ENCODE results near the gene ZNF688.
A peak's percentile ranks its signal among the peaks of the same experiment; 100 is the strongest.
"Not testable (repeated sequence)": the region's sequence is repeated elsewhere in the genome, so short reads cannot be mapped to it uniquely, and the experiment has no call there.

Gene ZNF688

DNA sequence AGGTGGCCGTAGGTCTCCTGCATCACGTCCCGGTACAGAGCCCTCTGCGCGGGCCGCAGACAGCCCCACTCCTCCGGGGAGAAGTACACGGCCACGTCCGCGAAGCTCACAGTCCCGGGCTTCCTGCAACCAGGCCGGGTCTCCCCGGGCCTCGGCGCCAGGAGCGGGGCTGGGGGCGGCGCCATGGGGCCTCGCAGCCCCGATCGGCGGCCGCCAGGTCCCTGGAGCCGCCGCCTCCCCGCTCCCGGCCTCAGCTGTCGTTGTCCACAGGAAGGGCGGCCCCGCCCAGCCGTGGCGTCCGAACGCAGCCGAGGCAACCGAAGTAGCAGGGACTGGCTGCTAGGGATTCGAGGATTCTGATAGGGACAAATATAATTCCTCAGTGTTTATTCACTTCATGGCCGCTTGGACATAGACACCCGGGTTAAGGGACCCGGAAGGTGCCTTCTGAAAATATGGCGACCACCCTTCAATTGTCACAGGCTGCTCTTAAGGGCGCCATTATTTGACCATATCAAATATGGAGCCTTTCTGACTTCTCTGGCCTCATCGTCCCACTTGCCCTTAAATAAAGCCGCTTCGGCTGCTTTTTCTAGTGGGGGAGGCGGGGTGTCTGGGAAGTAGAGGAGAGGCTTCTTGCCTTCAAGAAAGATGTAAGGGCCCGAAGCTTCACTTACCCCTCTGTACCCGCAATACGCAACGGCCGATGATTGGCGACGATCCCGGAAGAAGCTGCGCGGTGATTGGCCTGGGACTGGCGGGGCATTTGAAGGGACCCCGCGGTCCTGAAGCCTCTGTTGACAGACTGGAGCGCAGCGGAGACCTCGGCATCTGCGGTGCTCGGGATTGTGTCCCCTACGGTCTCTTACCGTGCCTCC, at the start of gene ZNF688:
Gene ZNF688 (minus strand): TSS at position 270 of the 878 bp plus-strand sequence. CDS start 85 bp downstream, at position 185.
- ATAC-seq, result peak; percentile 73 to 75

DNA sequence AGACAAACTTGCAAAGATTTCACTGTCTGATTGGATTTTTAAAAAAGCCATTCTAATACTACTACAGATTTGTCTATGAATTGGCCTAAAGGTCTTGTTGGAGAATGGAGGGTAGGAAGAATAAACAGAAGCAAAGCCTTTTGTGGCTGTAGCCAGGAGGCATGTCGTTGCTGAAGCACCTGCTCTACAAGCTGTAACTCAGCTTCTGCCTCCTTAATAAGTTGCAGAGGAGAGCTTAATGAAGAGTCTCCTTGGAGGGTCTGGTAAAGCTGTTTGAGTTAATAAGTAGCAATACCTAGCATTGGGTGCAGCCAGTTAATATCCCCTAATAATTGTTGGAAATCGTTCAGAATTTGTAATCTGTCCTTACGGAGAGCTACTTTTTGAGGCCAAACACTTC, 48.7 kb upstream of the ZNF688 start:
- no peak for ATAC-seq

DNA sequence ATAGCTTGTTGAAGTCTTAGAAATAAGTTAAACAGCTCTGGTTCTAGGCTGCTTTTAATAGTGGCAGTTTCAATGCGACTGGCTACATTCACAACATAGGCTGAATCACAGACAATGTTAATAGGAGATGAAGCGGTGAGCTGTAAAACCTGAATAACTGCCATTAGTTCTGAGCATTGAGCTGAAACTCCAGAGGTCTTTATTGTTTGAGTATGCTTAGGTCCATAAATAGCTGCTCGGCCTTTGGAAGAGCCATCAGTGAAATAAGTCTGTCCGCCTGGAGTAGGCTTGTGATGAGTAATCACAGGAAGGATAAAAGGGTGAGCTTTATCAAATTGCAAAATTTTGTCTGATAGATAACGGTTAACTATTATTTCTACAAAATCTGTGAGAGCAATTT, 48.1 kb upstream of the ZNF688 start:
- no peak for ATAC-seq

DNA sequence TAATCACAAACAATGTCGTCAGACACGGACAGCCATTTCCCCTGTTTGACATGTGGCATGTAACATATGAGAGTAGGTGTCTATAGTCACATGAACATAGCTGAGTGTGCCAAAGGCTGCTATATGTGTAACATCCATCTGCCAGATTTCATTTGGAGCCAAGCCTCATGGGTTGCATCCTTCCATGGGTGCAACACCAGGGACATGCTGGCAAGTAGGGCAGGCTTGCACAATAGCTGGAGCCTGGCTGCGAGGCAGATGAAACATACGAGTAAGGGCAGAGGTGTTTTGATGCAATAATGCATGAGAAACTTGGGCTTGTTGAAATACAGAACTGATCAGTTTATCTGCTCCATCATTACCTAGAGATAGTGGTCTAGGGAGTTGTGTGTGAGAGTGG, 47.7 kb upstream of the ZNF688 start:
- ATAC-seq, result no peak

DNA sequence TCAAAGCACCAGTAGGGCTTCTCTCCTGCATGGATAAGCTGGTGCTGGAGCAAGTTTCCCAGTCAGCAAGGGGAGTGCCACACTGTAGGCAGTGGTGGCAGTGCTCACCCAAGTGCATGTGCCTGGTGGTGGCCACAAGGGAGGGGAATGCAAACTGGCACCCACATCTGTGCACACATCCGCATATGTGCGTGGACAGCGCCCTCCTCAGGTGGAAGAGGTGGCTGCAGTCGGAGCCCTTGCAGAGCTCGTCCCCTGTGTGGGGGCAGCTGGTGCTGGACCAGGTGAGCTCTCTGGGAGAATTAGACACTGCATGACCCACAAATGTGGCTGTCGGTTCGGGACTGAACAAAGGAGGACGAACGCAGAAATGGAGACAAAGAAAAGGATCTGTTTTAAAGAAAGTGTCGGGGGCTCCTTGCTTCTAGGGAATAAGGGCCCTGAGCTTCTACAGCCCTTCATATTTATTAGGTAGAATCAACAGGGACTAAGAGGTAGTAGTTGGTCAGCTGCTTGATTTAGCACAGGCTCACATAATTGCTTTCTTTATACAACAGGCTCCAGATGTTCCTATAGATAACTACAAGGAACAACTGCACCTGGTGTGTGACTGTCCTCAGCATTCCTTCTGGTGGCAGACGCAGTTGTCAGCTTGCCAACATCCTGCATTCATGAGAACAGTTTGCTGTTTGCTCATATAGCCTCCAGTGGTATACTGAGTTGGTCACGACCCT, 44.0 kb upstream of the ZNF688 start:
- ATAC-seq, result peak; percentile 71 to 72

DNA sequence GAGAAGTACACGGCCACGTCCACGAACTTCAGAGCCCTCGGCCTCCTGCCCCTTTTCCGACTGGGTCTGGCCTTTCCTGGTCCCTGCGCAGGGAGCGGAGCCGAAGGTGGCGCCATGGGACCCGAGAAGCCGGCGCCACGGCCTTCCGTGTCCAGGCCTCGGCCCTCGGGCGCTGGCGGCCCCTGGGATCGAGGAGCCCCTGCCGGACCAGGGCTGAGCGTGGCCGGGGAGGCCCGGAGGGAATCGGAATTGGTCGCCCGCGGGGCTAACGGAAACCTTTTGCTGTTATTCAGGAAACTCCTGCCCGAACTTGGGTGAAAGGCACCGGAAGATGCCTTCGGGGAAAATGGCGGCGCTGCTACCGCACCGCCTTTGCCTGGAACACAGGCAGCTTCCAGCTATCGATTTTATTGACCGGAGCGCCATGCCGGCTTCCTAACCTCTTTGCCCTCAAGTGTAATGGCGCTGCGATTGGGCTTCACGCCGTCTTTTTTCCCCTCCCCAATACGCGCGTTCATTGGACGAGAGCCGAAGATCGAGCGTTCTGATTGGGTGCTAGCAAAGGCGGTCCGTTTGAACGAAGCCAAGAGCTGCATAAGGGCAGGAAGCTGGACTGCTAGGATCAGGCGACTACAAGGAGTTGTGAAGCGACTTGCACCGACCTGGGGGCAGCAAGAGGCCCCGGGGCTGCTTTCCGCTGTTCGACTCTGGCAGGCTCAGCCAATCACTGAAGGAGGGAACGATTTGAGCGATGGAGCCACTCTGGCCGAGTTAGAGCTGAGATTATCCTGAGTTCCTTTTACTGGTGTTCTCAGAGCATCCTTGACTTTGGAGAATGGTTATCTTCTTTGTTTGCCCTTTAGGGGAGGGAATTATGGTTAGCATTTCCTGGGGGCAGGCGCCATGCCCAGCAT, 38.7 kb upstream of the ZNF688 start, which contains the start of gene ZNF689:
Gene ZNF689 (minus strand): TSS at position 464 of the 914 bp plus-strand sequence. CDS start 348 bp downstream, at position 116.
- peak; percentile 91 to 94 for ATAC-seq

DNA sequence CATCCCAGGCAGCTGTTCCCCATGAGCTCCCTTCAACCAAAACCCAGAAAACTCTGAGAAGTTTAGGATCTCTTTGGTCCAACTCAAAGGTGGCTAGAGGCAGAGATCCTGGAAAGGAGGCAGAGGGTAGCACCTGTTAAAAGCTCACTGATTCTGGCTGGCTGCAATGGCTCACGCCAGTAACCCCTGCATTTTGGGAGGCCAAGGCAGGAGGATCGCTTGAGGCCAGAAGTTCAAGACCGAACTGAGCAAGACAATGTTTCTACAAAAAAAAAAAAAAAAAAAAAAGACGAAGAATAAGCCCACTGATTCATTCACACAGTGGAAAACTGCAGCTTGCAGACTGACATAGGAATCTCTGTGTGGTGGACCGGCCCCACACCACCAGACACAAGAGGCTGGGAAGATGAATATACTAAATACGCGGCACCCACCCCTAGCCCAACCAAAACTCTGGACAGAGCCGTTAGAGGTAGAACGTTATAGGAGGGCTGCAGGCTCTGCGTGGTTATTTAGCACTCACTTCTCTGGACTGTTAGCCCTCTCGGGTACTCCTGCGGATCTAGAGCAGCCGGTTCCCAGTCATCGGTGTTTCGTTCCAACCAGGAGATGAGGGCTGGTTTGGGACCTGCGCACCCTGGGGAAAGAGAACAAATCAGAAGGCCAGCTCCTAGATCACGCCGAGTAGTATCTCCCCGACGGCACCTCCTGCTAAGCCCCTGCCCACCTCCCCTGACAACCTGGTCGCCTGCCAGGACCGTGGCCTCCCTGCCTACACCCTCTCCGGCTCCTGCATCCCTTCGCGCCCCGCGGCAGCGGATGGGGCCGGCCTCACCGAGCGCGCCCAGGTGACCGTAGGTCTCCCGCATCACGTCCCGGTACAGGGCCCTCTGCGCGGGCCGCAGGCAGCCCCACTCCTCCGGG, 37.8 kb upstream of the ZNF688 start:
- ATAC-seq, result peak; percentile 46 to 61

DNA sequence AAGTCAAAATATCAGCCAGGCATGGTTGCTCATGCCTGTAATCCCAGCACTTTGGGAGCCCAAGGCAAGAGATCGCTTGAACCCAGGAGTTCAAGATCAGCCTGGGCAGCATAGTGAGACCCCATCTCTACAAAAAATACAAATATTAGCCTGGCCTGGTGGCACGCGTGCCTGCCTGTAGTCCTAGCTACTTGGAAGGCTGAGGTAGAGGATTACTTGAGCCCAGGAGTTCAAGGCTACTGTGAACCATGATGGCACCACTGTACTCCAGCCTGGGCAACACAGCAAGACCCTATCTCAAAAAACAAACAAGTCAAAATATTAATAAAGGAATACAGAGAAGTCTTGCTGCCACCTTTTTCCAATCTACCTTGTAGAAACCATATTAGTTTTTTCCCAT, 34.5 kb upstream of the ZNF688 start:
- ATAC-seq, result no peak

DNA sequence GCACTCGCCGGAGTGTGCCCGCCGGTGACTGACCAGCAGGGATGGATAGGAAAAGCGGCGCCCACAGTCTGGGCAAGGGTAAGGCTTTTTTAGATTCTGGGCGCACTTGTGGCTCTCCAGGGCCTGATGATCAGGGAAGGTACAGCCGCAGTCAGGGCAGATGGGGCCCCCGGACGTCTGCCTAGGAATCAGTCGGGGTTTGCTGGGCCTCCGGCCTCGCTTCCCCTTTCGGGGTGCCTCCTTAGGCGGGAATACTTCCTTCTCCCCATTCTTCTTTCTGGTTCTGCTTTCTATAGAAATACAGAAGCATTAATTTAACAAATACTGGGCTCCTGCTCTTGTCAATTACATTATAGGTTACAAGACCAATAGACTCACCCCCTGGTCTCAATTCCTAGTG, 33.6 kb upstream of the ZNF688 start:
- no peak for ATAC-seq

DNA sequence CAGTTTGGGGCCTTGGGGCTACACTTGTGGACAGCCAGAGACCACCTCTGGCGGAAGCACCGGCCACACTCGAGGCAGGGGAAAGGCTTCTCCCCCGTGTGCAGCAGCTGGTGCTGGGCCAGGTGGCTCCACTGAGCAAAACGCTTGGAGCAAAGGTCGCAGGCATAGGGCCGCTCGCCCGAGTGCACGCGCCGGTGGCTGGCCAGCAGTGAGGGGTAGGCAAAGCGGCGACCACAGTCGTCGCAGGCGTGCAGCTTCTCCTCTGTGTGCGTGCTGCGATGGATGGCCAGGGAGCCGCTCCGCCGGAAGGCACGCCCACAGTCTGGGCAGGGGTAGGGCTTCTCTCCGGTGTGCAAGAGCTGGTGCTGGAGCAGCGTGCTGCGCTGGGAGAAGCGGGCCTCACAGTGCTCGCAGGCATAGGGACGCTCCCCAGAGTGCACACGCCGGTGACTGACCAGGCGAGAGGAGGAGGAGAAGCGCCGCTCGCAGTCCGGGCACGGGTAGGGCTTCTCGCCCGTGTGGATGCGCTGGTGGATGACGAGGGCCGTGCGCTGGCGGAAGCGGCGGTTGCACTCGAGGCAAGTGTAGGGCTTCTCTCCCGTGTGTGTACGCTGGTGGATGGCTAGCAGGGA, 32.9 kb upstream of the ZNF688 start:
- ATAC-seq, result no peak

DNA sequence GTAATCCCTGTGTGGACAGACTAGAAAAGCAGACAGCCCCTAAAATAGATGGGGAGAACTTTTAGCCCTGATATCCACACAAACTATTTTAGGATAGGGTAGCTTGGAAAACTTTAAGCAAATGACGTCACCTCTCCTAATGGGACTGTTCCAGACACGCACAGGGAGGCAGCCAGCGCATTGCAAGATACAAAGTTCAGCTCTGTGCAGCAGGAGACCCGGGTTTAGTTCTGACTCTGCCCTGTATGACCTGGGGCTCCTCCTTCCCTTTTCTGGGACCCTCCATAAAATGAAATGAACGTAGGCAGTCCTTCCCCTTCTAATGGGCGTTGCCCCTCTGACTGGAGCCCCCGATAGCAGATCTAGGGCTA, 32.4 kb upstream of the ZNF688 start:
- no peak for ATAC-seq

DNA sequence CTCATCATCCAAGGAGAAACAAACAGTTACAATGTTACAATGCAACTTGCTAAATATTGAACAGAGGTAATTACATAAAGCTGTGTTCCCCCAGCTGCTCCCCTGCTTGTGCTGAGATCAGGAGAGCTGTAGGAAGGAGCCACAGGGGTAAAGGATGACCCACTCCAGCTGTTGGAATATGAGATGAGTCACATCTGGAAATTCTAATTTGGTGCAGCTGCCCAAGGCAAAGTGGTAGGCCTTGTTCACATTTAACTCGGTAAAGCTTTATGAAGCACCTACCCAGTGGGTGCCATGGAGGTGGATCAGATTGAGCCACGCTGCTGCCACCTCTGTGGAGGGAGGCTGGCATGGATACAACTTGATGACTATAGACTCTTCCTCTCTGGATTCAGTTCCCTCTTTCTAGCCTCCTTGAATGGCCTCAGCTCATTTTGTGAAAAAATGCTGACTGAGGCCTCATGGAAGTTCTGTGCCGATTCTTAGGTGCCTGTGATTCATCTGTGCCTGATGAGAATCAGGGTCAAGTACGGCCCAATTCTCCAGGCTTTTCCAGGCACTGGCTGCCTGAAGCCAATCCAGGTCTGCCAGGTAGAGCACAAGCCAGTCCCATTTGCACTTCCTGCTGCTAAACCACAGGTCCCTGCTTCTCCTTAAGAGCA, 31.2 kb upstream of the ZNF688 start:
- ATAC-seq, result no peak

DNA sequence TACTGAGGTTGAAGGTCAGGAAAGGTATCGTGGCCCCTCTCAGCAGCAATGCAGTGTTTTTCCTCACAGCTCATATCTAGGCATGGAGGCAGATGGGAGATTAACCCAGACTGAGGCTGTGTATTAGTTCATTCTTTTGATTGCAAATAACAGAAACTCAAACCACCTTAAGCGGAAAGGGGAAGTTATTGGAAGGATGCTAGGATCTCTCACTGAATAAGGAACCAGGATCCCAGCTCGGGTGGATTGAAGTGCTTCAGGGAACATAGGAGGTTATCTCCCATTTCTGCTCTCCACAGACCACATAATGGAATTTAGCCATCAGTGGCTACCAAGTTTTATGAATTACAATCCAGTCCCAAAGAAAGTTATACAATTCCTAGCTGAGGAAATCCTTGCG, 30.5 kb upstream of the ZNF688 start:
- no peak for ATAC-seq

DNA sequence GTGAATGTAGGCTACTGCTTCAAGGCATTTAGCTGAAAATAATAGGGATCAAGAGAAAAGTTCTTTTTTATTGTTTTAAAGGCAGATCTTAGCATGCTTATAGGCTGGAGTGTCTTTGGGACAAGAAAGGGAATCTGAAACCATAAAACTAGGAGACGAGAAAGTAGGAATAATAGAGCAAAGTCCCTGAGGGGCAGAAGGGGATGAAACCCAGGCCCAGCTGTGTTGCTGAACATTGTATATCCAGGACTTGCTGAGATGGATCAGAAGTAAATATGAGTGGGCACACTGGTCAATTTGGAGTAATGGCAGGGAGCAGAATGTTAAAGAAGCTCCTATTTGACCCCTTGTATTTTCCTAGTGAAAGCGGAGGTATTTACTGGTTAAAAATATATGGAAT, 29.4 kb upstream of the ZNF688 start:
- no peak for ATAC-seq

DNA sequence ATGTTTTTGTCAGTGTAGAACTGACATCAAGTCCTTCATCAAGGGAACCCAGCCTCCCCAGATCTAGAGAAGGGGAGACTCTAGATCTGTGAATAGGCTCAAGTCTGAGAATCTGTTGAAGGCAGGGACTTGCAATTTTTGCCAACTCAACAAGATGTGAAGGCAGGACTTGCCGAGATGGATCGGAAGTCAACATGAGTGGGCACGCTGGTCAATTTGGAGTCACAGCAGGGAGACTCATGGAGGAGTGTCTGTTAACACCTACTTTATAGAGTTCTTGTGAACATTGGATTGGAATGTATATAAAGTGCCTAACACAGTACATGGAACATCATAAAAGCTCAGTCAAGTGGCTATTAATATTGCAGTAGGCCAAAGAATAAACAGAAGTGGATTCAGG, 28.7 kb upstream of the ZNF688 start:
- ATAC-seq, result no peak

DNA sequence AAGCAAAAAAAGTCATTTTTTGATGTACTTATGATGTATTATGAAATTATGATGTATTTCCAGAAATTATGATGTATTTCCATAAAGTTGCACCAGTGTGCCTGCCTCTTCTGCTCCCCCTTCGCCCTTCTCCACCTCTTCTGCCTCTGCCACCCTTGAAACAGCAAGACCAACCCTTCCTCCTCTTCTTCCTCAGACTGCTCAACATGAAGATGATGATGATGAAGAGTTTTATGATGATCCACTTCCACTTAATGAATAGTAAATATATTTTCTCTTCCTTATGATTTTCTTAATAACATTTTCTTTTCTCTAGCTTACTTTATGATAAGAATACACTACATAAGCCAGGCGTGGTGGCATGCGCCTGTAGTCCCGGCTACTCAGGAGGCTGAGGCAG, 21.4 kb upstream of the ZNF688 start:
- no peak for ATAC-seq

DNA sequence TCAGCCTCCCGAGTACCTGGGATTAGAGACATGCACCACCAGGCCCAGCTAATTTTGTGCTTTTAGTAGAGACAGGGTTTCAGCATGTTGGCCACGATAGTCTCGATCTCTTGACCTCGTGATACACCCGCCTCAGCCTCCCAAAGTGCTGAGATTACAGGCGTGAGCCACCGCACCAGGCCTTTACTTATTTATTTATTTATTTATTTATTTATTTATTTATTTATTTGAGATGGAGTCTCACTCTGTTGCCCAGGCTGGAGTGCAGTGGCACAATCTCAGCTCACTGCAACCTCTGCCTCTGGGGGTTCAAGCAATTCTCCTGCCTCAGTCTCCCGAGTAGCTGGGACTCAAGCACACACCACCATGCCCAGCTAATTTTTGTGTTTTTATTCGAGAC, 19.4 kb upstream of the ZNF688 start:
- not testable (repeated sequence) for ATAC-seq

DNA sequence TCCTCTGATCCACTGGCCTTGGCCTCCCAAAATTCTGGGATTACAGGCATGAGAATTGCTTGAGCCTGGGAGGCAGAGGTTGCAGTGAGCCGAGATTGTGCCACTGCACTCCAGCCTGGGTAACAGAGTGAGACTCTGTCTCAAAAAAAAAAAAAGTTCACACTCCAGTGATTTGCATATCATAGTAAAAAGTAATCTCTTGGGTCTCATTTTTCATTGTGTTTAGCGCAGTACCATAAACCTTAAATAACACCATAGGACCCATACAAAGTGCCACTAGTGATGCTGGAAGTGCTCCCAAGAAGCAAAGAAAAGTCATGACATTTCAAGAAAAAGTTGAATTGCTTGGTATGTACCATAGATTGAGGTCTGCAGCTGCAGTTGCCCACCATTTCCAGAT, 18.1 kb upstream of the ZNF688 start:
- not testable (repeated sequence) for ATAC-seq

DNA sequence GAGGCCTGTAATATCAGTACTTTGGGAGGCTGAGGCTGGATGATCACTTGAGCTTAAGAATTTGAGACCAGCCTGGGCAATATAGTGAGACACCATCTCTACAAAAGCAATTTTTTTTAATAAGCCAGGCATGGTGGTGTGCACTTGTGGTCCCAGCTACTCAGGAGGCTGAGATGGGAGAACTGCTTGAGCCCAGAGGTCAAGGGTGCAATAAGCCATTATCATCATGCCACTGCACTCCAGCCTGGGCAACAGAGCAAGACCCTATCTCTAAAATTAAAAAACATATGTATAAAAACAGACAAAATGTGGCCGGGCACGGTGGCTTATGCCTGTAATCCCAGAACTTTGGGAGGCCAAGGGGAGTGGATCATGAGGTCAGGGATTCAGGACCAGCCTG, 17.1 kb upstream of the ZNF688 start:
- ATAC-seq, result no peak

DNA sequence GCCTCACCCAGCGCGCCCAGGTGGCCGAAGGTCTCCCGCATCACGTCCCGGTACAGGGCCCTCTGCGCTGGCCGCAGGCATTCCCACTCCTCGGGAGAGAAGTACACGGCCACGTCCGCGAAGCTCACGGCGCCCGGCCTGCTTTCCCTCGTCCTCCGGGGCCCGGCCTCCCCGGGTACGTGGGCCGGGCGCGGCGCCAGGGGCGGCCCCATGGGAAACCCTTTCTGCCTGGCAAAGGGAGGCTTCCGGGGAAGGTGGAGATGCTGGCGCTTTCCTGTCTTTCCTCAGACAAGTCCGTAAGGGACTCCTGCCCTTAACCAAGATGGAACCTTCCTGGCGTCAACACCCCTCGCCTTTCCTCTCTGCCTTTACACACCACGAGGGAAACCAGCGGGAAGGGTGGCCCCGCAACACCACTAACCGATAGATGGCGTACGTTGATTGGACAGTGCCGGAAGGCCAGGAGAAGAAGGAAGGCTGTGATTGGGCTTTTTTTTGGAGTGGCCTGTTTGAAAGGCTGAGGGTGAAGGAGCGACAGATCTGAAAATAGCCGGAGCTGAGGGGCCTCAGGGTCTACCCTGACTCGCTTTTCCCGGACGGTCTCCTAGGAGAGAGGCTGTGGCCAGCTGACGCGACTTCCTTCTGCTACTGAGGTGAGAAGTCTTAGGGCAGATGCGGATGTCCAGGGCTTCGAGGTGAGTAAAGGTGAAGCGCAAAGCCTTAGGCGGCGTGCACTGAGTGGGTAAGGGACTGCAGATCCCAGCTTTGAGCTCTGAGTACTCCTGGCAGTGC, 14.1 kb upstream of the ZNF688 start, which contains the start of gene ZNF785:
Gene ZNF785 (minus strand): TSS at position 298 of the 792 bp plus-strand sequence. CDS start 86 bp downstream, at position 212.
- ATAC-seq, result peak; percentile 98 to 100
